Hepatocyte (in vitro differentiated cells): ENCODE measurements around the gene HAAO. TPM values are rescaled to one million over a fixed set of nuclear protein-coding genes. Genes with fewer than 3 reads are reported as not detected.
A peak's percentile ranks its signal among the peaks of the same experiment; 100 is the strongest.

Experiments
- DNase-seq: peaks from one replicate; pipeline ENCODE4 v3.0.0-alpha.2; 2016; ENCODE audit warnings: low spot score
- H2AFZ ChIP-seq: fragments of 200-600 bp; sonication (generic); 2 replicates; pipeline ENCODE4 v1.6.0; 2016; ENCODE audit warnings: antibody characterized with exemption, mild to moderate bottlenecking
- H3K27ac ChIP-seq: fragments of 200-600 bp; sonication (generic); 2 replicates; pipeline ENCODE4 v1.5.1; 2016; ENCODE audit warnings: mild to moderate bottlenecking
- H3K27me3 ChIP-seq: fragments of 200-600 bp; sonication (generic); 2 replicates; pipeline ENCODE4 v1.6.1; 2016
- H3K36me3 ChIP-seq: fragments of 200-600 bp; sonication (generic); replicated peaks from 2 replicates; pipeline ENCODE4 v1.5.1; 2016; ENCODE audit warnings: low read depth; ENCODE audit not compliant: insufficient read depth
- H3K4me1 ChIP-seq: fragments of 200-600 bp; sonication (generic); 2 replicates; pipeline ENCODE4 v1.5.1; 2016; ENCODE audit warnings: mild to moderate bottlenecking, moderate library complexity; ENCODE audit not compliant: insufficient read depth
- H3K4me2 ChIP-seq: fragments of 200-600 bp; sonication (generic); 2 replicates; pipeline ENCODE4 v1.6.0; 2016
- H3K4me3 ChIP-seq: fragments of 200-600 bp; sonication (generic); 2 replicates; pipeline ENCODE4 v1.5.1; 2016; ENCODE audit warnings: mild to moderate bottlenecking
- H3K79me2 ChIP-seq: fragments of 200-600 bp; sonication (generic); 2 replicates; pipeline ENCODE4 v1.6.0; 2017; ENCODE audit warnings: mild to moderate bottlenecking
- H3K9me2 ChIP-seq: fragments of 200-600 bp; sonication (generic); replicated peaks from 2 replicates; pipeline ENCODE4 v1.6.0; 2017; ENCODE audit warnings: mild to moderate bottlenecking; ENCODE audit not compliant: insufficient read depth
- H3K9me3 ChIP-seq: fragments of 200-600 bp; sonication (generic); 2 replicates; pipeline ENCODE4 v1.5.1; 2016; ENCODE audit warnings: low read depth, mild to moderate bottlenecking
- H4K20me1 ChIP-seq: fragments of 200-600 bp; sonication (generic); 2 replicates; pipeline ENCODE4 v1.6.0; 2016; ENCODE audit warnings: mild to moderate bottlenecking; ENCODE audit not compliant: insufficient read depth, poor library complexity, severe bottlenecking
- CTCF ChIP-seq: fragments of 200-600 bp; sonication (generic); IDR thresholded peaks from 2 replicates; pipeline ENCODE4 v1.5.1; 2016; ENCODE audit warnings: antibody characterized with exemption, mild to moderate bottlenecking; ENCODE audit not compliant: poor library complexity
- EZH2 ChIP-seq: fragments of 200-600 bp; sonication (generic); IDR thresholded peaks from 2 replicates; pipeline ENCODE4 v1.6.1; 2016; ENCODE audit warnings: antibody characterized with exemption, mild to moderate bottlenecking, borderline replicate concordance
- EZH2phosphoT487 ChIP-seq: fragments of 200-600 bp; sonication (generic); IDR thresholded peaks from one replicate; pipeline ENCODE4 v1.6.1; 2018; ENCODE audit warnings: antibody characterized with exemption, mild to moderate bottlenecking, low read depth, moderate library complexity; ENCODE audit not compliant: unreplicated experiment, severe bottlenecking
- WGBS: methylation state at CpG from one replicate; pipeline ENCODE4 v1.1.6; 2016; ENCODE audit warnings: low lambda C conversion rate; ENCODE audit errors: missing lambda C conversion rate; 5-methylcytosine and 5-hydroxymethylcytosine counted together
- polyA plus RNA-seq: library from polyadenylated mRNA; unstranded; fragments of >200 nt; fragmentation: Nextera tagmentation; extraction: Ambion mirVana; gene quantifications from 2 replicates; pipeline ENCODE4 v1.2.1, GENCODE V29; 2016
- total RNA-seq: library from RNA; depleted of rRNA; stranded (reverse); fragments of >200 nt; gene quantifications from 2 replicates; pipeline ENCODE4 v1.2.3, GENCODE V29; 2014

Gene HAAO
- total and polyA plus RNA-seq, 2 experiments from 2014 or later: 22.0 to 35.4 TPM

- no peaks in the 10 kb centered on the region for H3K79me2 ChIP-seq
- no peak overlapping the region for H3K27ac ChIP-seq
- no peak for DNase-seq
- no peak overlapping the region for H2AFZ ChIP-seq
- no peaks in the 10 kb centered on the region for H3K36me3 ChIP-seq
- H3K9me2 ChIP-seq: no peaks in the 10 kb centered on the region
- no peak overlapping the region for H3K4me3 ChIP-seq
- H3K4me2 ChIP-seq: no peak overlapping the region
- no peaks in the 10 kb centered on the region for H3K9me3 ChIP-seq
- H3K27me3 ChIP-seq: no peaks in the 10 kb centered on the region
- no peaks in the 10 kb centered on the region for H3K4me1 ChIP-seq
- TF ChIP-seq EZH2phosphoT487: no peak
- no peak for TF ChIP-seq EZH2
- TF ChIP-seq CTCF: no peak
- no peaks in the 10 kb centered on the region for H4K20me1 ChIP-seq
- 47% methylated on average over 2 of the region's 2 CpGs for WGBS
These were observed 26.8 kb upstream of the HAAO start for GRCh38 chr2:42819160-42819559.

GRCh38 chr2:42815726-42816125, 23.3 kb upstream of the HAAO start:
- Histone ChIP-seq H4K20me1 (no peaks in the 10 kb centered on the region), H3K4me3 (no peak overlapping the region), H3K27ac (no peak overlapping the region), H3K79me2 (no peaks in the 10 kb centered on the region), H3K4me2 (no peak overlapping the region), H3K9me2 (no peaks in the 10 kb centered on the region), H3K9me3 (no peaks in the 10 kb centered on the region), H2AFZ (no peak overlapping the region), H3K36me3 (no peaks in the 10 kb centered on the region), H3K27me3 (no peaks in the 10 kb centered on the region), H3K4me1 (peaks cover 9% of the 10 kb centered on the region)
- DNase-seq: no peak
- WGBS: 41% methylated on average over 2 of the region's 2 CpGs
- no peak for TF ChIP-seq CTCF
- TF ChIP-seq EZH2phosphoT487: no peak
- no peak for TF ChIP-seq EZH2

GRCh38 chr2:42813763-42814162, 21.4 kb upstream of the HAAO start:
- Histone ChIP-seq H3K27ac (no peak overlapping the region), H3K9me3 (no peaks in the 10 kb centered on the region), H3K36me3 (no peaks in the 10 kb centered on the region), H3K9me2 (no peaks in the 10 kb centered on the region), H4K20me1 (no peaks in the 10 kb centered on the region), H2AFZ (no peak overlapping the region), H3K4me2 (no peak overlapping the region), H3K79me2 (no peaks in the 10 kb centered on the region), H3K4me1 (peaks cover 14% of the 10 kb centered on the region), H3K27me3 (no peaks in the 10 kb centered on the region), H3K4me3 (no peak overlapping the region)
- no peak for DNase-seq
- TF ChIP-seq CTCF (no peak), EZH2phosphoT487 (no peak), EZH2 (no peak)
- 95% methylated on average over 2 of the region's 2 CpGs for WGBS

GRCh38 chr2:42812899-42813479, 20.6 kb upstream of the HAAO start:
- no peaks in the 10 kb centered on the region for H3K27me3 ChIP-seq
- no peak for TF ChIP-seq EZH2phosphoT487
- TF ChIP-seq CTCF: peak; percentile 38
- no peak for TF ChIP-seq EZH2
- no peaks in the 10 kb centered on the region for H3K9me2 ChIP-seq
- no peak overlapping the region for H2AFZ ChIP-seq
- H3K36me3 ChIP-seq: no peaks in the 10 kb centered on the region
- DNase-seq: peak; percentile 41
- no peaks in the 10 kb centered on the region for H3K9me3 ChIP-seq
- no peak overlapping the region for H3K4me3 ChIP-seq
- no peaks in the 10 kb centered on the region for H3K79me2 ChIP-seq
- H3K27ac ChIP-seq: no peak overlapping the region
- peaks cover 14% of the 10 kb centered on the region for H3K4me1 ChIP-seq
- no peaks in the 10 kb centered on the region for H4K20me1 ChIP-seq
- no peak overlapping the region for H3K4me2 ChIP-seq
- WGBS: 0% methylated on average over 1 of the region's 1 CpG
